K562 (cell line): ENCODE data around the gene A4GALT. TPM values are rescaled to one million over a fixed set of nuclear protein-coding genes. Genes with fewer than 3 reads are reported as not detected.
"Not testable (repeated sequence)": the region's sequence is repeated elsewhere in the genome, so short reads cannot be mapped to it uniquely, and the experiment has no call there.

Experiments used
- ATAC-seq: fragments of 200-7000 bp; cut with Tn5 transposase; 3 replicates; pipeline ENCODE4 v1.9.1; 2020; ENCODE audit warnings: moderate library complexity
- BruUV-seq: library from RNA; stranded (reverse); fragments of 400-500 nt; replicated peaks from 2 replicates; lab custom pipeline; 2021; lab: Mats Ljungman, UMichigan
- CTCF ChIA-PET: fragments of 300-600 bp; formaldehyde crosslinking; extraction: SDS; loops from one replicate; lab custom pipeline; 2021; ENCODE audit warnings: low intra/inter-chr PET ratio; lab: Yijun Ruan, JAX
- POLR2A ChIA-PET: fragments of 300-600, 350-650 bp; sonication (Branson Sonifier 250); formaldehyde crosslinking; extraction: SDS; loops from one replicate; lab custom pipeline; 2021; ENCODE audit warnings: antibody characterized with exemption, inconsistent platforms; lab: Yijun Ruan, JAX
- DNase-seq, 4 experiments: peaks; one replicate each; pipeline versions ENCODE4 v3.0.0 to v3.0.0-alpha.2; 2011 to 2018; ENCODE audit warnings: low spot score in 3 of 4, mixed read lengths in 3 of 4; ENCODE audit errors: extremely low read depth in 1 of 4
- FAIRE-seq: peaks from 2 replicates; lab custom pipeline; 2011; peaks lifted over from hg19 to GRCh38; lab: Jason Lieb, UNC
- H2AFZ ChIP-seq: 2 replicates; pipeline ENCODE4 v1.6.0; 2011; ENCODE audit warnings: low read depth, low read length, control low read depth, inconsistent platforms
- H3K27ac ChIP-seq: fragments of 200-600 bp; 3 replicates; pipeline ENCODE4 v1.8.0; 2011; ENCODE audit warnings: low read depth, mild to moderate bottlenecking, control low read depth, inconsistent platforms, low read length, moderate library complexity, mixed read lengths; ENCODE audit errors: extremely low read depth
- H3K27me3 ChIP-seq, 2 experiments: fragments of 300-600 bp in 1 of 2; 2 replicates in 1 of 2; 3 replicates in 1 of 2; pipeline versions ENCODE4 v1.6.0 to v1.8.0; 2011; ENCODE audit warnings: inconsistent platforms in 2 of 2, low read length in 2 of 2, mild to moderate bottlenecking in 1 of 2, mixed read lengths in 1 of 2, moderate library complexity in 1 of 2; ENCODE audit not compliant: control insufficient read depth in 2 of 2, insufficient read depth in 2 of 2
- H3K36me3 ChIP-seq: fragments of 300-600 bp; 3 replicates; pipeline ENCODE4 v1.8.0; 2011; ENCODE audit warnings: mild to moderate bottlenecking, low read length, inconsistent platforms; ENCODE audit not compliant: control insufficient read depth, insufficient read depth
- H3K4me1 ChIP-seq, 2 experiments: fragments of 200-600 bp in 1 of 2; replicated peaks in 1 of 2; 2 replicates in 1 of 2; 3 replicates in 1 of 2; pipeline versions ENCODE4 v1.5.1 to v1.8.0; 2011; ENCODE audit warnings: inconsistent platforms in 2 of 2, low read length in 2 of 2, mild to moderate bottlenecking in 1 of 2, mixed read lengths in 1 of 2, moderate library complexity in 1 of 2; ENCODE audit not compliant: control insufficient read depth in 2 of 2, insufficient read depth in 2 of 2
- H3K4me2 ChIP-seq: 2 replicates; pipeline ENCODE4 v1.6.1; 2011; ENCODE audit warnings: low read length, control low read depth, inconsistent platforms, mixed read lengths; ENCODE audit not compliant: insufficient read depth
- H3K4me3 ChIP-seq: fragments of 200-600 bp; sonication (generic), shearing (Covaris generic); 2 replicates; pipeline ENCODE4 v1.5.1; 2016; ENCODE audit warnings: control low read depth, inconsistent platforms
- H3K79me2 ChIP-seq: fragments of 200-600 bp; 3 replicates; pipeline ENCODE4 v1.8.0; 2011; ENCODE audit warnings: low read length, inconsistent platforms; ENCODE audit not compliant: control insufficient read depth, insufficient read depth
- H3K9ac ChIP-seq, 2 experiments: 2 replicates each; pipeline versions ENCODE4 v1.6.0 to v1.6.1; 2011; ENCODE audit warnings: low read depth in 2 of 2, low read length in 2 of 2, control low read depth in 1 of 2, inconsistent platforms in 1 of 2, mild to moderate bottlenecking in 1 of 2, mixed read lengths in 1 of 2; ENCODE audit not compliant: insufficient read depth in 1 of 2
- H3K9me1 ChIP-seq: one replicate; pipeline ENCODE4 v1.6.0; 2011; ENCODE audit warnings: inconsistent platforms, mild to moderate bottlenecking, low read length, moderate library complexity; ENCODE audit not compliant: control insufficient read depth, insufficient read depth
- H3K9me3 ChIP-seq: replicated peaks from 2 replicates; pipeline ENCODE4 v1.5.1; 2011; ENCODE audit warnings: low read depth, low read length, inconsistent platforms; ENCODE audit not compliant: control insufficient read depth, insufficient read depth
- H4K20me1 ChIP-seq: replicated peaks from 2 replicates; pipeline ENCODE4 v1.6.1; 2011; ENCODE audit warnings: low read length, inconsistent platforms, mixed read lengths; ENCODE audit not compliant: control insufficient read depth, insufficient read depth
- CTBP1 ChIP-seq: fragments of 450-650 bp; IDR thresholded peaks from 2 replicates; pipeline ENCODE4 v1.6.1; 2016; ENCODE audit warnings: borderline replicate concordance
- E2F3 ChIP-seq: fragments of 250-450 bp; sonication (Bioruptor Pico); IDR thresholded peaks from 2 replicates; pipeline ENCODE4 v1.4.0; 2020; ENCODE audit warnings: mild to moderate bottlenecking
- HMG20B ChIP-seq: fragments of 250-450 bp; sonication (Bioruptor Pico); IDR thresholded peaks from 2 replicates; pipeline ENCODE4 v1.5.0; 2021; ENCODE audit warnings: mild to moderate bottlenecking
- NCOA4 ChIP-seq: fragments of 450-650 bp; IDR thresholded peaks from 2 replicates; pipeline ENCODE4 v1.6.1; 2018; ENCODE audit warnings: mild to moderate bottlenecking; ENCODE audit not compliant: partially characterized antibody
- ZBTB1 ChIP-seq: sonication (generic); formaldehyde crosslinking; IDR thresholded peaks from 2 replicates; pipeline ENCODE4 v1.8.1; 2023; ENCODE audit warnings: missing genetic modification reagents, low read depth, mild to moderate bottlenecking, borderline replicate concordance
- WGBS: fragments of 100-300 bp; shearing (Covaris generic); methylation state at CpG from one replicate; pipeline ENCODE4 v1.1.6; 2016; ENCODE audit warnings: low coverage, mixed read lengths; ENCODE audit not compliant: insufficient coverage; ENCODE audit errors: missing lambda C conversion rate; 5-methylcytosine and 5-hydroxymethylcytosine counted together
- in situ Hi-C: fragments of 300-500 bp; cut with MboI; formaldehyde crosslinking; loops from 4 replicates; pipeline ENCODE4 v1.15.0; 2018; ENCODE audit warnings: inconsistent platforms, mixed read lengths
- intact Hi-C: fragments of 100-400 bp; cut with micrococcal nuclease; formaldehyde crosslinking; loops from 2 replicates; pipeline ENCODE4 v1.14.2; 2022
- polyA plus RNA-seq, 8 experiments: library from polyadenylated mRNA; depleted of rRNA in 4 of 8; stranded (reverse) in 5 of 8; unstranded in 3 of 8; fragments of >200 nt; fragmentation: Nextera tagmentation in 2 of 8; fragmentation: Illumina TruSeq in 1 of 8; extraction: Ambion mirVana in 2 of 8; extraction: Trizol in 1 of 8; gene quantifications; 2 replicates each; pipeline versions ENCODE4 v1.2.1 to v1.2.3, GENCODE V29; 2011 to 2014; ENCODE audit warnings: inconsistent platforms in 1 of 8, missing spikeins in 1 of 8
- total RNA-seq, 7 experiments: library from RNA; depleted of rRNA in 6 of 7; stranded (reverse); fragments of >200 nt in 6 of 7; fragmentation: Illumina TruSeq in 2 of 7; extraction: Trizol in 2 of 7; gene quantifications; 2 replicates each; pipeline versions ENCODE4 v1.2.1 to v1.2.3, GENCODE V29; 2011 to 2021; ENCODE audit warnings: low replicate concordance in 1 of 7
- TF ChIP-seq, protein P1 (sequence below): fragments of 450-650 bp; IDR thresholded peaks from 2 replicates; pipeline ENCODE4 v1.6.1; 2016; ENCODE audit warnings: missing biosample characterization, missing genetic modification characterization

Gene A4GALT
- total and polyA plus RNA-seq, 9 of the 15 experiments (the other 6 are each of a cell fraction or from before 2014, with no cell fraction given) = 0.07 to 0.11 TPM; not detected in 7

DNA sequence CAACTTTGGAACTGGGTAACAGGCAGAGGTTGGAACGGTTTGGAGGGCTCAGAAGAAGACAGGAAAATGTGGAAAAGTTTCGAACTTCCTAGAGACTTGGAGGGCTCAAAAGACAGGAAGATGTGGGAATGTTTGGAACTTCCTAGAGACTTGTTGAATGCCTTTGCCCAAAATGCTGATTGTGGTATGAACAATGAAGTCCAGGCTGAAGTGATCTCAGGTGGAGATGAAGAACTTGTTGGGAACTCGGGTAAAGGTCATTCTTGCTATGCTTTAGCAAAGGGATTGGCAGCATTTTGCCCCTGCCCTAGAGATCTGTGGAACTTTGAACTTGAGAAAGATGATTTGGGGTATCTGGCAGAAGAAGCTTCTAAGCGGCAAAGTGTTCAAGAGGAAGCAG is 42.7 kb downstream of the A4GALT start:
- H3K4me1 ChIP-seq, POLR2A ChIA-PET, H3K27ac ChIP-seq, ATAC-seq, intact Hi-C loops, FAIRE-seq, in situ Hi-C loops, H3K9ac ChIP-seq, H3K4me2 ChIP-seq, H4K20me1 ChIP-seq, H3K9me3 ChIP-seq, H3K9me1 ChIP-seq, H3K27me3 ChIP-seq, BruUV-seq, H3K36me3 ChIP-seq, DNase-seq, H3K4me3 ChIP-seq, CTCF ChIA-PET, H3K79me2 ChIP-seq, H2AFZ ChIP-seq: not testable (repeated sequence)
- WGBS = 27% methylated on average over 4 of the region's 4 CpGs

DNA sequence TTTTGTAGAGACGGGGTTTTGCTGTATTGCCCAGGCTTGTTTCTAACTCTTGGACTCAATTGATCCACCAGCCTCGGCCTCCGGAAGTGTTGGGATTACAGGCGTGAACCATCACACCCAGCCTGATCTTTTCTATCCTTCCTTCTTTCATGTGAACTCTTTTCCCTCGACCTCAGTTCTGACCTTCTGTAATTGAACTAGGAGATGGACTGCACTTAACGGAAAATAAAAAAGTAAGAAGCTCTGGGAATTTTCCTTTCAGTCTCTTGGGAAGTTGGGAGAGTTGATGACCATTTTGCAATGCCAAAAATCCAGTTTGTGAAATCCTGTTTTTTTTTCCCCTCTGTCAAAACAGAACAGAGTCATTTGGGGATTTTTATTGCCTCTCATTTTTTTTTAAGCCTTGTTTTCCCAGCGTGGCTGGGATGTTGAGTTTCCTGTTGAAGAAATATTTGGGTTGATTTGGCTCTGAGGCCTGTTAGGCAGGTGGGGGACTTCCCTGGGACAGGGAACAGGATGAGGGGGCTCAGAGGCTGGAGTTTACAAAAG is 44.5 kb downstream of the A4GALT start:
- ATAC-seq = no peak
- no peak for DNase-seq

More for the DNA sequence above, 44.5 kb downstream of the A4GALT start:
- H3K9me1 ChIP-seq = no peaks in the 10 kb centered on the region
- POLR2A ChIA-PET = no interaction called here
- in situ Hi-C loops = no loop called here
- WGBS = 6% methylated on average over 6 of the region's 7 CpGs
- no peaks in the 10 kb centered on the region for H3K36me3 ChIP-seq
- no peaks in the 10 kb centered on the region; a peak in 1 of 5 replicates for H3K4me1 ChIP-seq
- no peak overlapping the region for H2AFZ ChIP-seq
- no peak overlapping the region for H3K9ac ChIP-seq
- H3K27me3 ChIP-seq = no peaks in the 10 kb centered on the region
- intact Hi-C loops = no loop called here
- CTCF ChIA-PET = no interaction called here
- H3K9me3 ChIP-seq = no peaks in the 10 kb centered on the region
- no peak for FAIRE-seq
- no peak overlapping the region for H3K4me3 ChIP-seq
- no TSS peak for BruUV-seq
- TF ChIP-seq E2F3 (CRISPR knock-in tag) (no peak), HMG20B (CRISPR knock-in tag) (no peak), CTBP1 (no peak), ZBTB1 (CRISPR knock-in tag) (no peak), NCOA4 (no peak)
- TF ChIP-seq, protein P1, sequence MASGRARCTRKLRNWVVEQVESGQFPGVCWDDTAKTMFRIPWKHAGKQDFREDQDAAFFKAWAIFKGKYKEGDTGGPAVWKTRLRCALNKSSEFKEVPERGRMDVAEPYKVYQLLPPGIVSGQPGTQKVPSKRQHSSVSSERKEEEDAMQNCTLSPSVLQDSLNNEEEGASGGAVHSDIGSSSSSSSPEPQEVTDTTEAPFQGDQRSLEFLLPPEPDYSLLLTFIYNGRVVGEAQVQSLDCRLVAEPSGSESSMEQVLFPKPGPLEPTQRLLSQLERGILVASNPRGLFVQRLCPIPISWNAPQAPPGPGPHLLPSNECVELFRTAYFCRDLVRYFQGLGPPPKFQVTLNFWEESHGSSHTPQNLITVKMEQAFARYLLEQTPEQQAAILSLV (tag) = no peak
- TF ChIP-seq, all 486 proteins: peak for 0
- H3K27ac ChIP-seq = no peak overlapping the region
- no peak overlapping the region for H3K4me2 ChIP-seq
- no peaks in the 10 kb centered on the region for H4K20me1 ChIP-seq
- no peaks in the 10 kb centered on the region for H3K79me2 ChIP-seq
